ENCODE data around the gene TTC38. TPM values are rescaled to one million over a fixed set of nuclear protein-coding genes. Genes with fewer than 3 reads are reported as not detected.

TTC38 gene
- total RNA-seq, 1 donor from 2014 or later = 16.1 TPM

GRCh38 chr22:46276563-46276962, 8.8 kb downstream of the TTC38 start:
- H3K27ac Mint-ChIP-seq (ENCODE audit: unreplicated experiment) = no peak overlapping the region
- no peaks in the 10 kb centered on the region for H3K79me2 ChIP-seq (ENCODE audit: insufficient read depth, low read length)

GRCh38 chr22:46278656-46279645, 11.1 kb downstream of the TTC38 start:
- H3K9me3 ChIP-seq (ENCODE audit: insufficient read depth, low read depth, low read length) = no peaks in the 10 kb centered on the region
- H2AFZ ChIP-seq (ENCODE audit: low read depth, low read length) = no peak overlapping the region
- no peaks in the 10 kb centered on the region for H3K79me2 ChIP-seq (ENCODE audit: insufficient read depth, low read length)
- H3K36me3 ChIP-seq (ENCODE audit: insufficient read depth, low read length) = peaks cover 25% of the 10 kb centered on the region
- H3K36me3 Mint-ChIP-seq (ENCODE audit: low read depth, unreplicated experiment) = peaks cover 39% of the 10 kb centered on the region
- H3K27me3 ChIP-seq (ENCODE audit: insufficient read depth, low read length) = no peaks in the 10 kb centered on the region
- FAIRE-seq (no peak), DNase-seq (ENCODE audit: low read depth) (no peak)
- no peaks in the 10 kb centered on the region for H3K9me3 Mint-ChIP-seq (ENCODE audit: unreplicated experiment)
- H3K4me3 Mint-ChIP-seq (ENCODE audit: unreplicated experiment) = no peak overlapping the region
- H3K27ac ChIP-seq (ENCODE audit: low read depth, low read length) = no peak overlapping the region
- H3K9ac ChIP-seq (ENCODE audit: low read length) = no peak overlapping the region
- no peak for TF ChIP-seq EZH2 (IDR thresholded peaks at IDR 0.05; ENCODE audit: insufficient read depth, low read length)
- TF ChIP-seq CTCF (IDR thresholded peaks at IDR 0.05; ENCODE audit: insufficient read depth, low read depth, low read length) = no peak
- H3K4me1 Mint-ChIP-seq (ENCODE audit: low read depth, unreplicated experiment) = no peaks in the 10 kb centered on the region
- no peaks in the 10 kb centered on the region for H3K4me1 ChIP-seq (ENCODE audit: insufficient read depth, low read length)
- no peak overlapping the region for H3K4me2 ChIP-seq (ENCODE audit: low read length)
- H3K4me3 ChIP-seq (ENCODE audit: insufficient read depth, low read depth, low read length) = no peak overlapping the region
- no peaks in the 10 kb centered on the region for H3K27me3 Mint-ChIP-seq (ENCODE audit: low read depth, unreplicated experiment)
- no peaks in the 10 kb centered on the region for H4K20me1 ChIP-seq (ENCODE audit: insufficient read depth, low read length)
- H3K27ac Mint-ChIP-seq (ENCODE audit: unreplicated experiment) = no peak overlapping the region

More at GRCh38 chr22:46276563-46276962, 8.8 kb downstream of the TTC38 start:
- H3K4me1 Mint-ChIP-seq (ENCODE audit: low read depth, unreplicated experiment) = no peaks in the 10 kb centered on the region
- Histone ChIP-seq H3K9ac (ENCODE audit: low read length) (no peak overlapping the region), H2AFZ (ENCODE audit: low read depth, low read length) (no peak overlapping the region), H3K4me2 (ENCODE audit: low read length) (no peak overlapping the region), H3K27me3 (ENCODE audit: insufficient read depth, low read length) (no peaks in the 10 kb centered on the region), H3K27ac (ENCODE audit: low read depth, low read length) (no peak overlapping the region), H3K9me3 (ENCODE audit: insufficient read depth, low read depth, low read length) (no peaks in the 10 kb centered on the region), H4K20me1 (ENCODE audit: insufficient read depth, low read length) (no peaks in the 10 kb centered on the region), H3K36me3 (ENCODE audit: insufficient read depth, low read length) (peaks cover 27% of the 10 kb centered on the region), H3K4me1 (ENCODE audit: insufficient read depth, low read length) (no peaks in the 10 kb centered on the region), H3K4me3 (ENCODE audit: insufficient read depth, low read depth, low read length) (no peak overlapping the region)
- H3K9me3 Mint-ChIP-seq (ENCODE audit: unreplicated experiment) = no peaks in the 10 kb centered on the region
- peaks cover 31% of the 10 kb centered on the region for H3K36me3 Mint-ChIP-seq (ENCODE audit: low read depth, unreplicated experiment)
- no peak overlapping the region for H3K4me3 Mint-ChIP-seq (ENCODE audit: unreplicated experiment)
- FAIRE-seq (no peak), DNase-seq (ENCODE audit: low read depth) (no peak)
- H3K27me3 Mint-ChIP-seq (ENCODE audit: low read depth, unreplicated experiment) = no peaks in the 10 kb centered on the region
- TF ChIP-seq CTCF (IDR thresholded peaks at IDR 0.05; ENCODE audit: insufficient read depth, low read depth, low read length) (no peak), EZH2 (IDR thresholded peaks at IDR 0.05; ENCODE audit: insufficient read depth, low read length) (no peak)

Measured in astrocyte (in vitro differentiated cells and primary cell).